CD14-positive monocyte (primary cell): Measurements from ENCODE around the gene SMTNL2. TPM values are rescaled to one million over a fixed set of nuclear protein-coding genes. Genes with fewer than 3 reads are reported as not detected.

Experiments used
- DNase-seq, 3 donors: peaks; one replicate each; pipeline ENCODE4 v3.0.0-alpha.2; 2011 to 2022
- H2AFZ ChIP-seq: 2 replicates; pipeline ENCODE4 v1.6.0; 2012; ENCODE audit warnings: mild to moderate bottlenecking, low read depth, low read length, inconsistent platforms; ENCODE audit not compliant: insufficient read depth, poor library complexity, severe bottlenecking
- H3K27ac ChIP-seq, 2 donors: 1 replicate in 1 of 2; 2 replicates in 1 of 2; pipeline ENCODE4 v1.5.1; 2012 to 2013; ENCODE audit warnings: low read length in 2 of 2, control low read depth in 1 of 2, inconsistent platforms in 1 of 2, low read depth in 1 of 2, mild to moderate bottlenecking in 1 of 2
- H3K27me3 ChIP-seq, 2 donors: one replicate each; pipeline versions ENCODE4 v1.6.0 to v1.6.1; 2011 to 2013; ENCODE audit warnings: low read length in 2 of 2; ENCODE audit not compliant: control insufficient read depth in 2 of 2, insufficient read depth in 2 of 2
- H3K36me3 ChIP-seq, 2 donors: replicated peaks in 1 of 2; 1 replicate in 1 of 2; 2 replicates in 1 of 2; pipeline versions ENCODE4 v1.5.1 to v1.6.1; 2012 to 2013; ENCODE audit warnings: low read length in 2 of 2, control low read depth in 1 of 2, inconsistent platforms in 1 of 2, mild to moderate bottlenecking in 1 of 2; ENCODE audit not compliant: insufficient read depth in 2 of 2, control insufficient read depth in 1 of 2
- H3K4me1 ChIP-seq, 2 donors: 1 replicate in 1 of 2; 2 replicates in 1 of 2; pipeline versions ENCODE4 v1.5.1 to v1.6.1; 2012 to 2013; ENCODE audit warnings: low read length in 2 of 2, control low read depth in 1 of 2, inconsistent platforms in 1 of 2, mild to moderate bottlenecking in 1 of 2, moderate library complexity in 1 of 2; ENCODE audit not compliant: insufficient read depth in 2 of 2, control insufficient read depth in 1 of 2
- H3K4me2 ChIP-seq: replicated peaks from 2 replicates; pipeline ENCODE3; 2012; ENCODE audit warnings: low read length, moderate library complexity, mild to moderate bottlenecking; ENCODE audit not compliant: poor library complexity, severe bottlenecking; ENCODE audit errors: extremely low read depth
- H3K4me3 ChIP-seq, 3 experiments: fragments of 200-600 bp in 1 of 3; sonication (generic) in 1 of 3; replicated peaks in 1 of 3; 1 replicate in 2 of 3; 2 replicates in 1 of 3; pipeline ENCODE4 v1.5.1; 2011 to 2013; ENCODE audit warnings: low read length in 3 of 3, mild to moderate bottlenecking in 3 of 3, control low read depth in 2 of 3, low read depth in 2 of 3, inconsistent platforms in 1 of 3, moderate library complexity in 1 of 3
- H3K79me2 ChIP-seq: 2 replicates; pipeline ENCODE4 v1.6.0; 2012; ENCODE audit warnings: mild to moderate bottlenecking, control low read depth, inconsistent platforms, low read length, moderate library complexity; ENCODE audit not compliant: insufficient read depth
- H3K9ac ChIP-seq: 2 replicates; pipeline ENCODE4 v1.6.0; 2017; ENCODE audit warnings: low read length, mild to moderate bottlenecking; ENCODE audit not compliant: insufficient read depth, poor library complexity, severe bottlenecking
- H3K9me3 ChIP-seq, 2 donors: replicated peaks in 1 of 2; 1 replicate in 1 of 2; 2 replicates in 1 of 2; pipeline versions ENCODE4 v1.5.1 to v1.6.1; 2012 to 2013; ENCODE audit warnings: low read length in 2 of 2, control low read depth in 1 of 2; ENCODE audit not compliant: control insufficient read depth in 1 of 2, insufficient read depth in 1 of 2
- H4K20me1 ChIP-seq: 2 replicates; pipeline ENCODE4 v1.6.0; 2012; ENCODE audit warnings: mild to moderate bottlenecking, low read length, control low read depth, moderate library complexity; ENCODE audit not compliant: insufficient read depth
- H3K27ac Mint-ChIP-seq, 7 donors: one replicate each; pipeline ENCODE4 v1.8.0; 2020; ENCODE audit warnings: mild to moderate bottlenecking in 7 of 7, mixed read lengths in 7 of 7, moderate library complexity in 6 of 7, inconsistent platforms in 2 of 7
- H3K27me3 Mint-ChIP-seq, 3 donors: one replicate each; pipeline ENCODE4 v1.8.0; 2021 to 2022; ENCODE audit warnings: low read depth in 3 of 3, mild to moderate bottlenecking in 3 of 3, mixed read lengths in 3 of 3, moderate library complexity in 3 of 3, inconsistent platforms in 1 of 3
- H3K36me3 Mint-ChIP-seq, 2 donors: one replicate each; pipeline ENCODE4 v1.8.0; 2020; ENCODE audit warnings: mixed read lengths in 2 of 2, inconsistent platforms in 1 of 2, mild to moderate bottlenecking in 1 of 2
- H3K4me1 Mint-ChIP-seq: one replicate; pipeline ENCODE4 v1.8.0; 2020; ENCODE audit warnings: mild to moderate bottlenecking, mixed read lengths
- H3K4me3 Mint-ChIP-seq, 2 donors: one replicate each; pipeline ENCODE4 v1.8.0; 2020; ENCODE audit warnings: mild to moderate bottlenecking in 2 of 2, mixed read lengths in 2 of 2, moderate library complexity in 1 of 2
- H3K9me3 Mint-ChIP-seq, 7 donors: one replicate each; pipeline ENCODE4 v1.8.0; 2020 to 2022; ENCODE audit warnings: mixed read lengths in 7 of 7, mild to moderate bottlenecking in 6 of 7, moderate library complexity in 6 of 7, inconsistent platforms in 2 of 7
- WGBS: methylation state at CpG from one replicate; pipeline ENCODE4 v1.1.5; 2013; ENCODE audit warnings: missing lambda C conversion rate; ENCODE audit not compliant: insufficient coverage; 5-methylcytosine and 5-hydroxymethylcytosine counted together
- intact Hi-C, 2 donors: fragments of 100-400 bp; cut with micrococcal nuclease; formaldehyde crosslinking; loops; one replicate each; pipeline versions ENCODE4 v1.15.0 to v1.15.1; 2023
- polyA plus RNA-seq, 3 donors: library from polyadenylated mRNA; depleted of rRNA in 1 of 3; unstranded in 2 of 3; stranded (reverse) in 1 of 3; fragments of 300-500 nt in 2 of 3; fragments of >200 nt in 1 of 3; fragmentation: Illumina TruSeq in 2 of 3; gene quantifications; 1 replicate in 2 of 3; 2 replicates in 1 of 3; pipeline ENCODE4 v1.2.3, GENCODE V29; 2012 to 2021
- TF ChIP-seq, protein P1 (sequence below): fragments of 200-600 bp; IDR thresholded peaks from one replicate; pipeline ENCODE4 v1.8.0; 2022; ENCODE audit warnings: antibody characterized with exemption, mild to moderate bottlenecking

SMTNL2 gene
- polyA plus RNA-seq, 3 donors: 0.08 TPM; not detected in 2

DNA sequence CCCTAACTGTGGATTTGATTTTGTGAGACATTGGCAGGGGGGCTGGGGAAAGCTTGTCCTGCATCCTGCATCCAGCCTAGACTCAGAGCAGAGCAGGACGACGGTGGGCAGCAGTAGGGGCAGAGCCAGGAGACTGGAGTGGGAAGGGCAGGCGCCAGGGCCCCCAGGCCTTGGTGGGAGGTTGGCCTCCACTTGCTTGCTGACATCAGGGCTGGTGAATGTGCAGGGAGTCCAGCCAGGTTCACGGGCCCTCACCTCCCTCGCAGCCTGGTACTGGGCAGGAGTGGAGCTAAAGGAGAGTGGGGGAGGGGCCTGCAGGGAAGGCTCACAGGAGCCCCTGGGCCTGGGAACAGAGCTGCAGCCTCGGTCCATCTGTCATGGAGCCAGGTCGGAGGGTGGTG, 2.2 kb upstream of the SMTNL2 start:
- Mint-ChIP-seq H3K4me3 (no peak overlapping the region), H3K4me1 (peaks cover 3% of the 10 kb centered on the region), H3K36me3 (peaks cover 0 to 1% of the 10 kb centered on the region in 2 donors), H3K9me3 (peaks cover 0 to 7% (median 3%) of the 10 kb centered on the region in 7 donors), H3K27ac (no peak overlapping the region), H3K27me3 (peaks cover 41 to 67% (median 55%) of the 10 kb centered on the region in 3 donors)
- Histone ChIP-seq H3K4me3 (no peak overlapping the region), H3K4me1 (peaks cover 5 to 10% of the 10 kb centered on the region in 2 donors), H2AFZ (no peak overlapping the region), H3K27me3 (peaks cover 19 to 44% of the 10 kb centered on the region in 2 donors), H3K79me2 (no peaks in the 10 kb centered on the region), H3K9ac (no peak overlapping the region), H3K4me2 (no peak overlapping the region), H3K27ac (no peak overlapping the region), H3K36me3 (no peaks in the 10 kb centered on the region), H4K20me1 (no peaks in the 10 kb centered on the region), H3K9me3 (peaks cover 0 to 10% of the 10 kb centered on the region in 2 donors)
- TF ChIP-seq, protein P1, sequence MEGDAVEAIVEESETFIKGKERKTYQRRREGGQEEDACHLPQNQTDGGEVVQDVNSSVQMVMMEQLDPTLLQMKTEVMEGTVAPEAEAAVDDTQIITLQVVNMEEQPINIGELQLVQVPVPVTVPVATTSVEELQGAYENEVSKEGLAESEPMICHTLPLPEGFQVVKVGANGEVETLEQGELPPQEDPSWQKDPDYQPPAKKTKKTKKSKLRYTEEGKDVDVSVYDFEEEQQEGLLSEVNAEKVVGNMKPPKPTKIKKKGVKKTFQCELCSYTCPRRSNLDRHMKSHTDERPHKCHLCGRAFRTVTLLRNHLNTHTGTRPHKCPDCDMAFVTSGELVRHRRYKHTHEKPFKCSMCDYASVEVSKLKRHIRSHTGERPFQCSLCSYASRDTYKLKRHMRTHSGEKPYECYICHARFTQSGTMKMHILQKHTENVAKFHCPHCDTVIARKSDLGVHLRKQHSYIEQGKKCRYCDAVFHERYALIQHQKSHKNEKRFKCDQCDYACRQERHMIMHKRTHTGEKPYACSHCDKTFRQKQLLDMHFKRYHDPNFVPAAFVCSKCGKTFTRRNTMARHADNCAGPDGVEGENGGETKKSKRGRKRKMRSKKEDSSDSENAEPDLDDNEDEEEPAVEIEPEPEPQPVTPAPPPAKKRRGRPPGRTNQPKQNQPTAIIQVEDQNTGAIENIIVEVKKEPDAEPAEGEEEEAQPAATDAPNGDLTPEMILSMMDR: no peak
- 90% methylated on average over 5 of the region's 7 CpGs for WGBS
- no peak for DNase-seq
- intact Hi-C loops: no loop called here

DNA sequence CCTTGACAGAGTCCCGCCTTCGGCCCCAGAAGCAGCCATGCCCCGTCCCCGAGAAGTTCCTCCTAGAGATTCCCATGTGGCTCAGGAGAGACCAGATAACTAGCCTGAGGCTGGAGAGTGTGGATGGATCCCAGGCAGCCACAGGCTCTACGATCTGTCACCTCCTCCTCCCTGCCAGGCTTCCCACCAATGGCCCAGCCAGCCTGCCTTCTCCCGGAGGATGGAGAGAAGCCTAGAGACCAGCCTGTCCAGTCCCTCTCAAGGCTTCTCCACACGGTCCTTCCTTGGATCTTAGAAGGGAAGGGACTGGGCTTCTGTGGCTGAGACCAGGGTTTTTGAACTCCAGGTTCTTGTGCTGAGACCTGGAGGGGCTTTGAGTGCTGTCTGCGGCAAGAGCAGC, 1.6 kb upstream of the SMTNL2 start:
- Mint-ChIP-seq H3K9me3 (peaks cover 0 to 7% (median 3%) of the 10 kb centered on the region in 7 donors), H3K36me3 (peaks cover 0 to 1% of the 10 kb centered on the region in 2 donors), H3K4me3 (peak overlapping the region in 1 of 2 donors; percentile 57), H3K27me3 (peaks cover 42 to 68% (median 57%) of the 10 kb centered on the region in 3 donors), H3K4me1 (peaks cover 3% of the 10 kb centered on the region), H3K27ac (no peak overlapping the region)
- H3K9ac ChIP-seq: no peak overlapping the region
- H3K4me3 ChIP-seq: no peak overlapping the region
- H3K79me2 ChIP-seq: no peaks in the 10 kb centered on the region
- TF ChIP-seq, protein P1: no peak
- peaks cover 19 to 47% of the 10 kb centered on the region in 2 donors for H3K27me3 ChIP-seq
- H3K4me2 ChIP-seq: no peak overlapping the region
- peaks cover 0 to 10% of the 10 kb centered on the region in 2 donors for H3K9me3 ChIP-seq
- no peak for DNase-seq
- 93% methylated on average over 5 of the region's 8 CpGs for WGBS
- H2AFZ ChIP-seq: no peak overlapping the region
- H3K36me3 ChIP-seq: no peaks in the 10 kb centered on the region
- intact Hi-C loops: no loop called here
- no peak overlapping the region for H3K27ac ChIP-seq
- peaks cover 5 to 10% of the 10 kb centered on the region in 2 donors for H3K4me1 ChIP-seq
- H4K20me1 ChIP-seq: no peaks in the 10 kb centered on the region
